Limb (tissue), 2 donors: ENCODE data around the gene MEX3D.
"Not testable (repeated sequence)": the region's sequence is repeated elsewhere in the genome, so short reads cannot be mapped to it uniquely, and the experiment has no call there.

Experiments used
- DNase-seq, 2 donors: peaks; one replicate each; pipeline ENCODE4 v3.0.0-alpha.2; 2016; ENCODE audit errors: extremely low spot score in 2 of 2

MEX3D gene

DNA sequence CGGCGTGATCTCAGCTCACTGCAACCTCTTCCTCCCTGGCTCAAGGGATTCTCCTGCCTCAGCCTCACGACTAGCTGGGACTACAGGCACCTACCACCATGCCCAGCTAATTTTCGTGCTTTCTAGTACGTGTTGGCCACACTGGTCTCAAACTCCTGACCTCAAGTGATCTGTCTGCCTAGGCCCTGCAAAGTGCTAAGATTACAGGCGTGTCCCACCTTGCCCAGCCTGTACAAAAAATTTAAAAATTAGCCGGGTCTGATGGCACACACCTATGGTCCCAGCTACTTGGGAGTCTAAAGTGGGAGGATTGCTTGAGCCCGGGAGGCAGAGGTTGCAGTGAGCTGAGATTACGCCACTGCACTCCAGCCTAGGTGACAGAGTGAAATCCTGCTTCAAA is 4.7 kb upstream of the MEX3D start:
- no peak for DNase-seq

GRCh38 chr19:1571358-1571757 is 3.2 kb upstream of the MEX3D start:
- DNase-seq: no peak

DNA sequence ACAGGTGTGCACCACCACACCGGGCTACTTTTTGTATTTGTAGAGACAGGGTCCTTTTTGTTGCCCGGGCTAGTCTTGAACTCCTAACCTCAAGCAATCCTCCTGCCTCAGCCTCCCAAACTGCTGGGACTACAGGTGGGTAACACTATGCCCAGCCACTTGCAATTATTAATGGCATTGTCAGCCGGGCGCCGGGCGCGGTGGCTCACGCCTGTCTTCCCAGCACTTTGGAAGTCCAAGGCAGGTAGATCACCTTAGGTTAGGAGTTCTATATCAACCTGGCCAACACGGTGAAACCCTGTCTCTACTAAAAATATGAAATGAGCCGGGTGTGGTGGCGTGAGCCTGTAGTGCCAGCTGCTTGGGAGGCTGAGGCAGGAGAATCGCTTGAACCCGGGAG is 2.7 kb upstream of the MEX3D start:
- no peak for DNase-seq

DNA sequence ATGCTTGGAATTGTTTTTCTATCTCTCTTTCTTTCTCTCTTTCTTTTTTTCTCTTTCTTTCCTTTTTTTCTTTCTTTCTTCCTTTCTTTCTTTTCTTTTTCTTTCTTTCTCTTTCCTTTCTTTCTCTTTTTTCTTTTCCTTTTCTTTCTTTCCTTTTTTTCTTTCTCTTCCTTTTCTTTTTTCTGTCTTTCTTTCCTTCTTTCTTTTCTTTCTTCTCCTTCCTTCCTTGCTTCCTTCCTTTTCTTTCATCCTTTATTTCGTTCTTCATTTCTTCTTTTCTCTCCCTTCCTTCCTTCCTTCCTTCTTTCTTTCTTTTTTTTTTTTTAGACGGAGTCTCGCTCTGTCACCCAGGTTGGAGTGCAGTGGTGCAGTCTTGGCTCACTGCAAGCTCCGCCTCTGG is 1.9 kb upstream of the MEX3D start:
- DNase-seq: no peak

GRCh38 chr19:1567848-1568227 is 287 bp downstream of the MEX3D start:
- DNase-seq: no peak

DNA sequence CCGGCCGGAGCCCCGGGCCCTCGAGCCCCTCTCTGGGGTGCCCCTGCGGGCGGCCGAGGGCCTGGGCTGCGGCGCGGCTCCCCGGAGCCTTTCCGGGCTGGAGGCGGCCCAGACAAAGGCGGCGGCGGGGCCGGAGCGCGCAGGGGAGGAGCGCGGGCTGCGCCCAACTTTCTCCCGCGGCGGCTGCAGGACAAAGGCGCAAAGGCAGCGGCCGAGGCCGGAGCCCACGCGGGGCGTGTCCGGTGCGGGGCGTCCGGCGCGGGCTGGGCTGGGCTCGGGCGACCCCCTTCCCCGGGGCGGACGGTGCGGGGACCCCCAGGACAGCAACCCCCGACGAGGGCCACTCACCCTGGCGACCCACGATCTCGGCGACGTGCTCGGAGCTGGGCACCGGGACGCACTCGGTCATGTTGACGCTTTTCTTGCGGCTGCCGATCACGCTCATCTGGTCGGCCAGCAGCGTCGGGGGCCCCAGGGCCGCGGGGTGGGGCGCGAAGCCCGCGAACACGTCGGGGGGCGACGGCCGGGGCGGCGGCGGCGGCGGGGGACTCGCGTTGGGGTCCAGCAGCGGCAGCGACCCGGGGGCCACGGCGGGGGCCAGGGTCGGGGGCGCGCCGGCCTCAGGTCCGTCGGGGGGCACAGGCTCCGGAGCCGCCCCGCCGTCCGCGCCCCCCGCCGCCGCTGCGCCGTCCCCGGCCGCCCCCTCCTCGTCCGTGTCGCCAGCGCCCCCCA is 843 bp downstream of the MEX3D start:
- DNase-seq: no peak

GRCh38 chr19:1566392-1567115 is 1.6 kb downstream of the MEX3D start:
- DNase-seq: peak; percentile 82 to 88

DNA sequence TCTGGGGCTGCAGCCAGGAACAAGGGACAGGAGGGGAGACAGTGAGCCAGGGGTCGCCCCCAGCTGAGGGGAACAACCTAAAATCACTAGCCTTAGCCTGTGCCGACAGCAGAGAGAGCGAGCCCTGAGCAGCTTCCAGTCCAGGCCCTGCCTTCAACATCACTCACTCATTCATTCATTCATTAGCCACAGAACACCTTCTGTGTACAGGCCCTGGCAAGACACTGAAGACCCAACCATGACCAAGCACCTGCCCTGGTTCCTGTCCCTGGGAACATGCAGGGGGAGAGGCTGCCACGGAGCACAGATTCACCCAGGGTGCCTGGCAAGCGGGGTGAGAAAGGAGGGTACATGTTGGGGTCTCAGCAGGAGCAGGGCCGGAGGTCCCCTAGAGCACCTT is 4.9 kb downstream of the MEX3D start:
- DNase-seq: no peak

GRCh38 chr19:1561236-1561842 is 6.8 kb downstream of the MEX3D start:
- DNase-seq: no peak

- DNase-seq: no peak
These were observed 7.7 kb downstream of the MEX3D start for GRCh38 chr19:1560286-1560882.

- no peak for DNase-seq
These were observed 9.6 kb downstream of the MEX3D start for GRCh38 chr19:1558552-1558951.

GRCh38 chr19:1556390-1557070 is 11.6 kb downstream of the MEX3D start:
- DNase-seq: no peak

DNA sequence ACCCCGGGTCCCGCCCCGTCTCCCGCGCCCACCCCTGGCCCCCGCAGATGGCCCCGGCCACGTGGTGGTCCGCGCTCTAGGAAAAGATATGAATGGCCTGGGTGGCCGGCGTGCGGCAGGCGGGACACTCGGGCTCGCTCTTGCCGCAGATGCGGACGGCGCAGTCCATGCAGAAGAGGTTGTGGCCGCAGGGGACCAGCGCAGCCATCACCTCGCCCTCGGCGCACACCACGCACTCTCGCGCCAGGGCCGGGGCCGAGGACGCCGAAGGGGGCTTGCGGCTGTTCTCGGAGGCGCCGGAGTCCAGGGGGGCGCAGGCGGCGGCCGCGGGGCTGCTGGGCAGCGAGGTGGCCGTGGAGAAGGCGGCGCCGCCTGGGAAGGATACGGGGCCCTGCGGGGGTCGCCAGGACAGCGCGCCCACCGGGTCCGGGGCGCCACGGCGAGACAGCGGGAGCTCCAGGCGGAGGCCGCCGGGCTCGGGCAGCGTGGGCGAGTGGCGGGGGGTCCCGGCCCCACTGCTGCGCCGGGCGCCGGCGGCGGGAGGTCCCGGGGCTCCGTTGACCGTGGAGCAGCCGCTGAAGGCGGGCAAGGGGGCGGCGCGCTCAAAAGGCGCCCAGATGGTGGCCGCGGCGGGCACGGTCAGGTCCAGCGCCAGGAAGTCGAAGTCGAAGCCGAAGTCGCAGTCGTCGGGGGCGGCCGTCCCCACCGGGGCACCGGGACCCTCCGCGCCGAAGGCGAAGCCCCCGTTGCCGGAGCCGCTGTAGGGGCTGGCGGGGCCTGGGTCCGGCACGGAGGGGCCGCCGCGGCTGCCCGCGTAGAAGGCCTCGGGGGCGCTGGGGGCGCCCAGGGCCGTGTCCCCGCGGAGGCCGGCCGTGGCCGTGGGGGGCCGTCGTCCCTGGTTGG is 12.4 kb downstream of the MEX3D start:
- no peak for DNase-seq

DNA sequence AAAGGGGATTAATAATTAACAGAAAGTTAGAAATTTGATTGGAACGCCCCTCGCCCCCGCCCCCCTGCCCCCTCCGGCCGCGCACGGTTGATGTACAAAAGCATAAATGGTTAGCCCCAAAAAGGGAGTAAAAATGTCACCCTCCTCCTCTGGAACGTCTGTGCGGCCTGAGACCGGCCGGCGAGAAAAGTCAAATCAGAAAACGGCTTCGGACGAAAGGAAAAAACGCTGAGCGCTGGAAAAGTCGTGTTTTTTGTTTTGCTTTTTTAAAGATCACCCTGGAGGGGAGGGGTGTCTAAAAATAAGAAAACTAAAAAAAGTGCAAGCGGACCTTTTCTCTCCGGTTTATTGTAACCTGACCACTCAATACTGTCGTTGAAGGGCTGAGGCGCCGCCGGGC is 13.2 kb downstream of the MEX3D start:
- DNase-seq: no peak

- DNase-seq: no peak
These were observed 14.7 kb downstream of the MEX3D start for GRCh38 chr19:1553415-1553814.

DNA sequence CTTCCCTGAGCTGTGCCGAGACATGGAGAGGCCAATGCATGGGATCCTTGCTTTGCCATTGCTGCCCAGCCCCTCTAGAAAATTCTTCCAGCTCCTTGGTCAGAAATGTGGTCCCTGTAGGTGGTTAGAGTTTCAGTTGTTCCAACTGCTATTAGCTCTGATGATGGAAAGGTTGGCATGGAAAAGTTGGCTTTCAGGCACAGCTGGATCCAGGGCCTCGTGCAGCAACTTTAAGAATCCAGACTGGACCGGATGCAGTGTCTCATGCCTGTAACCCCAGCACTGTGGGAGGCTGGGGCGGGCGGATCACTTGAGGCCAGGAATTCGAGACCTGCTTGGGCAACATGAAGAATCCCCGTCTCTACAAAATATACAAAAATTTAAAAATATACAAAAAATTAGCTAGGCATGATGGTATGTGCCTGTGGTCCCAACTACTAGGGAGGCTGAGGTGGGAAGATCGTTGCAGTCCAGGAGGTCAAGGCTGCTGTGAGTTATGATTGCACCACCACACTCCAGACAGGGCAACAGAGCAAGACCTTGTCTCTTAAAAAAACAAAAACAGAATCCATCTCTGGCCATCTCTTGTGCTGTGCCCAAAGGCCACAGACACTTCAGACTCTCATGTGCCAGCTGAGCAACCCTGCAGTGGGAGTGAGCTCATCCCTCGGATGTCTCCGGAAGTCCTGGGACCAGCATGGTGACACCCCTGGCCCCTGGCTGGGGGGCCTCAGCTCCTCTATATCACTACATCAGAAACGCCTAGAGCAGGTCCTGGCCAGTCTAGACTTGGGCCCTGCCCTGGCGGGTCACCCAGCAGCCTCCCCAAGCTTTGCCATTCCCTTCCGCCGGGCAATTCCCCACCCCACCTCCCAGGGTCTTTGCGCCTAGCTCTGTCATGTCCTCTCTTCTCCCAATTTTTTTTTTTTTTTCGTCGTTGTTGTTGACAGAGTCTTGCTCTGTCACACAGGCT is 16.8 kb downstream of the MEX3D start:
- DNase-seq: no peak

GRCh38 chr19:1549332-1549945 is 18.7 kb downstream of the MEX3D start:
- no peak for DNase-seq

DNA sequence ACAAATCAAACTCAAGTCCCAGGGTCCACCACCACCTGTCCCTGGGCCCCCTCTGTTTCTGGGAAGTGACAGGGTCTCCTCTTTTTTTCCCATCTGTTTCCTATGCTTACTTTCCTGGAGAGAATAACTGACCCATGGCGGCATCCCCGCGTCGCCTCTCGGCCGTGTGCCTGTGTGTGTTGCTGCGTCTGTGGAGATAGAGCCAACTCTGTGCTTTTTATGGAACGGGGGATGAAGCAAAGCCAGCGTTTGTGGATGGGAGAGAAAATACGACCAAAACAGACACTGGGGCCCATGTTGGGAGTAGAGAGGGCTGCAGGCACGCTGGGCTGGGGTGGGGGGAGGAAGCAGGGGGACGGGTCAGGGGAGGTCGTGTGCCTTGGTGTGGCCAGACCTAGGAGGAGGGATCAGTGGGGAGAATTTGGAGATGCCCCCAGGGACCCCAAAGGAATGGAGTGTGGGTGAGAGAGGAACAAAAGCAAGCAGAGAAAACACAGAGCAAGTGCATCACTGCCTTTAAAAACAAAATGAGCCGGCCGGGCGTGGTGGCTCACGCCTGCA is 27.7 kb downstream of the MEX3D start:
- peak in 1 of 2 donors; percentile 19 for DNase-seq

- not testable (repeated sequence) for DNase-seq
These were observed 28.4 kb downstream of the MEX3D start for GRCh38 chr19:1539749-1540148.
